ENCODE measurements around the gene SLC22A14.
"Not testable (repeated sequence)": the region's sequence is repeated elsewhere in the genome, so short reads cannot be mapped to it uniquely, and the experiment has no call there.

The SLC22A14 gene

DNA sequence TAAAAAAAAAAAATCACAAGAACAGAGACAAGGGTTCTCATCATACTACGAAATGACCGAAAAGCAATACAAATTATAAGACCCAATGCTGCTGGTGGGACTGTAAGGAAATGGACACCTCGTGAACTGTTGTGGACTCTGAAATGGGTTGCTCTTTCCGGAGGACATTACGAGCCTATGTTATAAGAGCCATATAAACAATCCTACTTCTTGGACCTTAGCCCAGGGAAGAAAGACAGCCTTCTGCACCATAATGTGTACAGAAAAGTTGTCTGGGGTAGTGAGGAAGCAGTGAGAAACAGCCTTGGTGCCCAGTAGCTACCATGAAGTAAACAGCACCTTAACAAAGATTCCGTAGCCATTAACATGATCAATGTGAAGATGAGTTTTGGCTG lies 2.7 kb downstream of the SLC22A14 start:
- H3K27me3 ChIP-seq (replicated peaks; ENCODE audit: control insufficient read depth, insufficient read depth, low read length, poor library complexity, severe bottlenecking) = no peaks in the 10 kb centered on the region

DNA sequence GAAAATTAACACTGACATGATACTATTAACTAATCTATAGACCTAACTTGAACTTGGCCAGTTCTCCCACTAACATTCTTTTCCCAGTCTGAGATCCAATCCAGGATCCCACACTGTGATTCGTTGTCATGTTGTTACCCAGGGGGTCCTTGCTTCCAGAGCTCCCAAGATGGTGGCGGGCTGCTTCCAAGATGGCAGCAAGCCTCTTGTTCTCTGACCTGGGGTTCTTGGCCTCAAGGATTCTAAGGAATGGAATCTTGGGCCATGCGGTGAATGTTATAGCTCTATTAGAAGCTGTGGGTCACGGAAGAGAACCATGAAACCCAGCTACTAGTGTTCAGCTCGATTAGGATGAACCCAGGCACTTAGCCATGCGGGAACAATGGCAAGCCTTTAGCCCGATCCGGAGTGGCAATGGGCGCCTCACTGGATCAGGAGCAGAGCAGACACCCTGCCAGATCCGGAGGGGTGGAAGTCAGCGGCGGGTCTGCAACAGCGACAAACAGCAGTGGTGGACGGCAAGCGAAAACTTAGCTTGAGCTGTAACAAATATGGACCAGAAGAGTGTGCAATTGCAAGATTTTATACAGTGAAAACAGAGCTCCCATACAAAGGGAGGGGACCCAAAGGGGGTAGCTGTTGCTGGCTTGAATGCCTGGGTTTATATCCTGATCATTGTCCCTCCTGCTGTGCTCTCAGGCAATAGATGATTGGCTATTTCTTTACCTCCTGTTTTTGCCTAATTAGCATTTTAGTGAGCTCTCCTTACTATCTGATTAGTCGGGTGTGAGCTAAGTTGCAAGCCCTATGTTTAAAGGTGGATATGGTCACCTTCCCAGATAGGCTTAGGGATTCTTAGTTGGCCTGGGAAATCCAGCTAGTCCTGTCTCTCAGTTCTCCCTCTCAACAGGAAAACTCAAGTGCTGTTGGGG lies 7.5 kb downstream of the SLC22A14 start:
- H3K4me3 ChIP-seq (ENCODE audit: insufficient read depth, low read depth, low read length, poor library complexity, severe bottlenecking); H3K36me3 ChIP-seq (ENCODE audit: control insufficient read depth, insufficient read depth, low read length): not testable (repeated sequence)

More for the DNA sequence above, 2.7 kb downstream of the SLC22A14 start:
- no peak overlapping the region for H3K4me3 ChIP-seq (ENCODE audit: insufficient read depth, low read depth, low read length, poor library complexity, severe bottlenecking)
- no peaks in the 10 kb centered on the region for H3K36me3 ChIP-seq (ENCODE audit: control insufficient read depth, insufficient read depth, low read length)
- no peaks in the 10 kb centered on the region for H3K4me1 ChIP-seq (ENCODE audit: control insufficient read depth, insufficient read depth, low read length, poor library complexity, severe bottlenecking)
- no peak overlapping the region for H3K27ac ChIP-seq (ENCODE audit: insufficient read depth, low read length, poor library complexity, severe bottlenecking)
- DNase-seq = no peak
- no peaks in the 10 kb centered on the region for H3K9me3 ChIP-seq (ENCODE audit: control insufficient read depth, low read length)

DNA sequence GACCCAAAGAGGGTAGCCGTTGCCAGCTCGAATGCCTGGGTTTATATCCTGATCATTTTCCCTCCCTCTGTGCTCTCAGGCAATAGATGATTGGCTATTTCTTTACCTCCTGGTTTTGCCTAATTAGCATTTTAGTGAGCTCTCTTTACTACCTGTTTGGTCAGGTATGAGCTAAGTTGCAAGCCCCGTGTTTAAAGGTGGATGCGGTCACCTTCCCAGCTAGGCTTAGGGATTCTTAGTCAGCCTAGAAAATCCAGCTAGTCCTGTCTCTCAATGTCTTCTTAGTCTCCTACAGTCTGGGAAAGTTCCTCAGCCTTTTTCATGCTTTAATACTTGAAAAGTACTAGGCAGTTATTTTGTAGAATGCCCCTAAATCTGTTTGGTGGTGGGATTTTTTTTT lies 15.0 kb downstream of the SLC22A14 start:
- not testable (repeated sequence) for H3K27me3 ChIP-seq (replicated peaks; ENCODE audit: control insufficient read depth, insufficient read depth, low read length, poor library complexity, severe bottlenecking); H3K36me3 ChIP-seq (ENCODE audit: control insufficient read depth, insufficient read depth, low read length); H3K9me3 ChIP-seq (ENCODE audit: control insufficient read depth, low read length); H3K4me3 ChIP-seq (ENCODE audit: insufficient read depth, low read depth, low read length, poor library complexity, severe bottlenecking); H3K27ac ChIP-seq (ENCODE audit: insufficient read depth, low read length, poor library complexity, severe bottlenecking); DNase-seq; H3K4me1 ChIP-seq (ENCODE audit: control insufficient read depth, insufficient read depth, low read length, poor library complexity, severe bottlenecking)

More for the DNA sequence above, 7.5 kb downstream of the SLC22A14 start:
- DNase-seq; H3K4me1 ChIP-seq (ENCODE audit: control insufficient read depth, insufficient read depth, low read length, poor library complexity, severe bottlenecking); H3K9me3 ChIP-seq (ENCODE audit: control insufficient read depth, low read length); H3K27me3 ChIP-seq (replicated peaks; ENCODE audit: control insufficient read depth, insufficient read depth, low read length, poor library complexity, severe bottlenecking); H3K27ac ChIP-seq (ENCODE audit: insufficient read depth, low read length, poor library complexity, severe bottlenecking): not testable (repeated sequence)

DNA sequence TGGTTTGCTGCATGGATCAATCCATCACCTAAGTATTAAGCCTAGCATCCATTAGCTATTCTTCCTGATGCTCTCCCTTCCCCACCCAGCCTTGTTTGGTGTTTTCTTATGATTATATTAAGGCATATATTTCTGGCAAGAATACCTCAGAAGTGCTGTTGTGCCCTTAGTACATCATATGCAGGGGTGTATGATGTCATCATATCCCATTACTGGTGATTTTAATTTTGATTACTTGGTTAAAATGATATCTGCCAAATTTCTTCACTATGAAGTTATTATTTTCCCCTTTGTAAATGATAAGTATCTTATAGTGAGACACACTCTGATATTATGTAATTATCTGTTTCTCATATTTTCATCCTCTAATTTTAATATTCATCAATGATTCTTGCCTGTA lies 15.4 kb downstream of the SLC22A14 start:
- no peak overlapping the region for H3K4me3 ChIP-seq (ENCODE audit: insufficient read depth, low read depth, low read length, poor library complexity, severe bottlenecking)
- H3K27me3 ChIP-seq (replicated peaks; ENCODE audit: control insufficient read depth, insufficient read depth, low read length, poor library complexity, severe bottlenecking) = no peaks in the 10 kb centered on the region
- H3K4me1 ChIP-seq (ENCODE audit: control insufficient read depth, insufficient read depth, low read length, poor library complexity, severe bottlenecking) = no peaks in the 10 kb centered on the region
- H3K9me3 ChIP-seq (ENCODE audit: control insufficient read depth, low read length) = no peaks in the 10 kb centered on the region
- no peaks in the 10 kb centered on the region for H3K36me3 ChIP-seq (ENCODE audit: control insufficient read depth, insufficient read depth, low read length)
- DNase-seq = no peak
- H3K27ac ChIP-seq (ENCODE audit: insufficient read depth, low read length, poor library complexity, severe bottlenecking) = no peak overlapping the region

DNA sequence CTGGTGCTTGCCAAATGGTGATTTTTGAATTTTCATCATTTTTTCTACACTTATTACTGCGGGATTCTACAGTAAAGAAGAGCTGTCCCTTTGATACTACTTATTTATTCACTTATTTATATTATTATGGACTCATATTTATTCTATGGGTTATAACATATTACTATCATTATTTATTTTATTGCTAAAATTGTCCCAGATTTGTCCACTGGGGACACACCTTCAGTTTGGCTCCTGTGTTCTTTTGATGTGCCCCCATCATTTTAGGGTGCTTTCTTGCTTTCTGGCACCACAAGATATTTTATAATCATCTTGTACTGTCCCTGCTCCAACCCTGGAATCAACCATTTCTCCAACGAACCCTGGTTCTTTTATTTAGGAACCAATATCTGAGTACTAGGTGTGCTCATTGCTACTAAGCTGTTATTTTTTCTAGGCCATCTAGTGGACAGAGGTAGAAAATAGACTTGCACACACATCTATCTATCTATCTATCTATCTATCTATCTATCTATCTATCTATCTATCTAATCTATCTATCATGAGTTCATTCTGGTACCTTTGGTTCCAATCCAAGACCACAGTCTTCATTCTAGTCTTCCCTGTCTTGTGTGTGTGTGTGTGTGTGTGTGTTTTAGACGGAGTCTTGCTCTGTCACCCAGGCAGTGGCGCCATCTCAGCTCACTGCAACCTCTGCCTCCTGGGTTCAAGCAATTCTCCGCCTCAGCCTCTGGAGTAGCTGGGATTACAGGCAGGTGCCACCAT lies 16.0 kb downstream of the SLC22A14 start:
- no peak overlapping the region for H3K27ac ChIP-seq (ENCODE audit: insufficient read depth, low read length, poor library complexity, severe bottlenecking)
- H3K4me1 ChIP-seq (ENCODE audit: control insufficient read depth, insufficient read depth, low read length, poor library complexity, severe bottlenecking) = no peaks in the 10 kb centered on the region
- H3K4me3 ChIP-seq (ENCODE audit: insufficient read depth, low read depth, low read length, poor library complexity, severe bottlenecking) = no peak overlapping the region
- no peaks in the 10 kb centered on the region for H3K27me3 ChIP-seq (replicated peaks; ENCODE audit: control insufficient read depth, insufficient read depth, low read length, poor library complexity, severe bottlenecking)
- no peaks in the 10 kb centered on the region for H3K36me3 ChIP-seq (ENCODE audit: control insufficient read depth, insufficient read depth, low read length)
- no peak for DNase-seq
- no peaks in the 10 kb centered on the region for H3K9me3 ChIP-seq (ENCODE audit: control insufficient read depth, low read length)

DNA sequence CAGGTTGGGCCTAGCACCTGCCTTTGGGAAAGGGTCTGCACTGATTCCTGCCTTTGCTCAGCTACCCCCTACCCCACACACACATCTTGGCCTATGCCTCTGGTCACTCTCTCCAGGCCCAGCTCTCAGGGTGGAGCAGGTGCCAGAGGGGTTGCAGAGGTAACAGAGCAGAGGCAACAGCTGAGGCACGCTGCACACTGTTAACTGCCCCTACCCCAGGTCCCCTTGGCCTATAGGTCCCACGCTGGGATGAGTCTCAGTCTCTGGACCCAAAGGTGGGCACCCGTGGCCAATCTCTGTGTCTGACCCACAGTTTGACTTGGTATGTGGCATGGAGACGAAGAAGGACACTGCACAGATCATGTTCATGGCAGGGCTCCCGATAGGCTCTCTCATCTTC lies 24.8 kb downstream of the SLC22A14 start:
- no peaks in the 10 kb centered on the region for H3K27me3 ChIP-seq (replicated peaks; ENCODE audit: control insufficient read depth, insufficient read depth, low read length, poor library complexity, severe bottlenecking)
- H3K9me3 ChIP-seq (ENCODE audit: control insufficient read depth, low read length) = no peaks in the 10 kb centered on the region
- no peaks in the 10 kb centered on the region for H3K4me1 ChIP-seq (ENCODE audit: control insufficient read depth, insufficient read depth, low read length, poor library complexity, severe bottlenecking)
- H3K36me3 ChIP-seq (ENCODE audit: control insufficient read depth, insufficient read depth, low read length) = no peaks in the 10 kb centered on the region
- no peak overlapping the region for H3K27ac ChIP-seq (ENCODE audit: insufficient read depth, low read length, poor library complexity, severe bottlenecking)
- no peak for DNase-seq
- no peak overlapping the region for H3K4me3 ChIP-seq (ENCODE audit: insufficient read depth, low read depth, low read length, poor library complexity, severe bottlenecking)

DNA sequence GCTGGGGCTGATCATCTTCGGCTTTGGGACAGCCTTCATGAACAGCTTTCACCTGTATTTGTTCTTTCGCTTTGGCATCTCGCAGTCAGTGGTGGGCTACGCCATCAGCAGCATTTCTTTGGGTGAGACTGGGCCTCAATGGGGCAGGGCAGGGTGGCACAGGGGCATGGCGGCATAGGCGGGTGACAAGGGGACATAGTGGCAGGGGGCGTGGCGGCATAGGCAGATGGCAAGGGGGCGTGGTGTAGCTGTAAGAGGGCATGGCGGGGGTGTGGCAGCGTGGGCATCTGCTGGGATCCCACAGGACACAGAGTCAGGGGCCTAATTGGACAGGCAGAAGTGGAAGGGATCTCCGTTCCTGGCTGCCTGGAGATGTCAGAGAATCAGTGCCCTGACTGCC lies 25.5 kb downstream of the SLC22A14 start:
- Histone ChIP-seq H3K4me3 (ENCODE audit: insufficient read depth, low read depth, low read length, poor library complexity, severe bottlenecking) (no peak overlapping the region), H3K27ac (ENCODE audit: insufficient read depth, low read length, poor library complexity, severe bottlenecking) (no peak overlapping the region), H3K36me3 (ENCODE audit: control insufficient read depth, insufficient read depth, low read length) (no peaks in the 10 kb centered on the region), H3K9me3 (ENCODE audit: control insufficient read depth, low read length) (no peaks in the 10 kb centered on the region), H3K27me3 (replicated peaks; ENCODE audit: control insufficient read depth, insufficient read depth, low read length, poor library complexity, severe bottlenecking) (no peaks in the 10 kb centered on the region), H3K4me1 (ENCODE audit: control insufficient read depth, insufficient read depth, low read length, poor library complexity, severe bottlenecking) (no peaks in the 10 kb centered on the region)
- DNase-seq = no peak

DNA sequence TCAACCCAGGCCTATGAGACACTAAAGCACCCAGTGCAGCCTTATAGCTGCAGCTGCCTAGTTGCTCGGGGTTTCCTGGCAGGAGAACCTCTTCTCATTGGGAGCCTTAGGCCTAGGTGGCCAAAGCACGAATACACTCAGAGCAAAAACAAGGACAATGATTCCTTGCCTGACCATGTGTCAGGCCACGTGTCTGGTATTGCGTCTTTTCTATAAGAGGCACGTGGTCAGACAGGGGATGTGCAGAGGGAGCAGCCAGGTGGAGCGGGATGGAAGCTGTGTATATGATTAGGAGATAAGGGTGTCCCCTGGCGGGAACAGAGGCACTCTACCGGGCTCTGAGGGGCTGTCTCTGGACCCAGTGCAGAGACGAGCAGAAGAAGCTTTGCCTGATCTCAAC lies 26.4 kb downstream of the SLC22A14 start:
- Histone ChIP-seq H3K27me3 (replicated peaks; ENCODE audit: control insufficient read depth, insufficient read depth, low read length, poor library complexity, severe bottlenecking) (no peaks in the 10 kb centered on the region), H3K27ac (ENCODE audit: insufficient read depth, low read length, poor library complexity, severe bottlenecking) (no peak overlapping the region), H3K4me1 (ENCODE audit: control insufficient read depth, insufficient read depth, low read length, poor library complexity, severe bottlenecking) (no peaks in the 10 kb centered on the region), H3K36me3 (ENCODE audit: control insufficient read depth, insufficient read depth, low read length) (no peaks in the 10 kb centered on the region), H3K4me3 (ENCODE audit: insufficient read depth, low read depth, low read length, poor library complexity, severe bottlenecking) (no peak overlapping the region), H3K9me3 (ENCODE audit: control insufficient read depth, low read length) (no peaks in the 10 kb centered on the region)
- no peak for DNase-seq

DNA sequence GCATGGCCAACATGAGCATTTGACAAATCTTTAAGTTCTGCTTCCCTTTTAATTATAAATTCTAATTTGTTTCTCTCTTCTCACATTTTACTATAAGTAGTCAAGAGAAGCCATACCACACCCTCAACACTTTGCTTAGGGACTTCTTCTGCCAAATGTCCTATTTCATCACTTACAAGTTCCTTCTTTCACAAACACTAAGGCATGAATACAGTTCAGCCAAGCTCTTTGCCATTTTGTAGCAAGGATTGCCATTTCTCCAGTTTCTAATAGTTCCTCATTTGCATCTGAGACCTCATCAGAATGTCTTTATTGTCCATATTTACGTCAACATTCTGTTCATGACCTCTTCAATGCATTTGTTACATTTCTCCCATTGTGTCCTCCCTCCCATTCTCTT lies 29.4 kb downstream of the SLC22A14 start:
- no peak for DNase-seq
- Histone ChIP-seq H3K4me1 (ENCODE audit: control insufficient read depth, insufficient read depth, low read length, poor library complexity, severe bottlenecking) (no peaks in the 10 kb centered on the region), H3K27me3 (replicated peaks; ENCODE audit: control insufficient read depth, insufficient read depth, low read length, poor library complexity, severe bottlenecking) (no peaks in the 10 kb centered on the region), H3K4me3 (ENCODE audit: insufficient read depth, low read depth, low read length, poor library complexity, severe bottlenecking) (no peak overlapping the region), H3K36me3 (ENCODE audit: control insufficient read depth, insufficient read depth, low read length) (no peaks in the 10 kb centered on the region), H3K9me3 (ENCODE audit: control insufficient read depth, low read length) (no peaks in the 10 kb centered on the region), H3K27ac (ENCODE audit: insufficient read depth, low read length, poor library complexity, severe bottlenecking) (no peak overlapping the region)

DNA sequence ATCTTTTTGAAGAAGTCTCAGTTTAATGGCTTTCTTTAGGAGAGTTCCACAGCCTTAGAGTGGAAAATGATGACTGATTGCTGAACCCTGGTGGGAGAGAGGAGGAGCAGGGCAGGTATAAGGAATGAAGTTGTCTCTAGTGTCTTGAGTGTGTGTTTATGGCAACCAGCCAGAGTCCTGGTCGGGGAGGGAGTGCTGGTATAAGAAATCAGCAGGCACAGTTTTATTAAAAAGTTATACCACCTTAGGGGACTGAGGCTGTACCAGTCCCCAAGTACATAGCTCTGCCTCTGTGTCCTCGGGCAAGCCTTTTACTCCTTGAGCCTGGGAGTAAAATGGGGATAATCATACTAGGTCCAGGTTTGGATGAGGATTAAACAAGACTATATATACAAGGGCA lies 29.8 kb downstream of the SLC22A14 start:
- no peaks in the 10 kb centered on the region for H3K4me1 ChIP-seq (ENCODE audit: control insufficient read depth, insufficient read depth, low read length, poor library complexity, severe bottlenecking)
- no peaks in the 10 kb centered on the region for H3K27me3 ChIP-seq (replicated peaks; ENCODE audit: control insufficient read depth, insufficient read depth, low read length, poor library complexity, severe bottlenecking)
- no peak overlapping the region for H3K4me3 ChIP-seq (ENCODE audit: insufficient read depth, low read depth, low read length, poor library complexity, severe bottlenecking)
- H3K9me3 ChIP-seq (ENCODE audit: control insufficient read depth, low read length) = no peaks in the 10 kb centered on the region
- no peaks in the 10 kb centered on the region for H3K36me3 ChIP-seq (ENCODE audit: control insufficient read depth, insufficient read depth, low read length)
- H3K27ac ChIP-seq (ENCODE audit: insufficient read depth, low read length, poor library complexity, severe bottlenecking) = no peak overlapping the region
- no peak for DNase-seq
